Sigmoid colon (tissue), 4 donors: Measurements from ENCODE around the gene GUK1.

Source experiments
- CTCF ChIP-seq, 4 experiments: fragments of 450-650 bp in 3 of 4; fragments of 200-600 bp in 1 of 4; IDR thresholded peaks; one replicate each; pipeline ENCODE4 v1.5.1; 2016 to 2019; ENCODE audit warnings: antibody characterized with exemption in 4 of 4, mild to moderate bottlenecking in 3 of 4, moderate library complexity in 2 of 4
- POLR2A ChIP-seq, 2 donors: fragments of 450-650 bp; IDR thresholded peaks; one replicate each; pipeline ENCODE4 v1.6.1; 2016; ENCODE audit warnings: antibody characterized with exemption in 2 of 2, mild to moderate bottlenecking in 2 of 2, moderate library complexity in 2 of 2
- POLR2AphosphoS5 ChIP-seq, 4 donors: sonication (generic); formaldehyde crosslinking; IDR thresholded peaks; one replicate each; pipeline ENCODE4 v1.6.1; 2017; ENCODE audit warnings: antibody characterized with exemption in 4 of 4

- TF ChIP-seq CTCF (IDR thresholded peaks at IDR 0.05), result no peak
- TF ChIP-seq POLR2A (IDR thresholded peaks at IDR 0.05), result no peak
- no peak for TF ChIP-seq POLR2AphosphoS5 (IDR thresholded peaks at IDR 0.05)
These were observed 42.4 kb downstream of the GUK1 start for GRCh38 chr1:228182296-228183030.
